RWPE2 (cell line): ENCODE measurements around the gene PPP1R14C.
A peak's percentile ranks its signal among the peaks of the same experiment; 100 is the strongest.

ENCODE experiments used
- ATAC-seq: fragments of 200-7000 bp; cut with Tn5 transposase; 3 replicates; pipeline ENCODE4 v1.9.1; 2021; ENCODE audit warnings: low read depth
- DNase-seq: peaks from one replicate; pipeline ENCODE4 v3.0.0-alpha.2; 2020; ENCODE audit warnings: low spot score
- H3K27ac ChIP-seq: fragments of 450-650 bp; 2 replicates; pipeline ENCODE4 v1.5.1; 2017; ENCODE audit warnings: mild to moderate bottlenecking; ENCODE audit not compliant: poor library complexity, severe bottlenecking
- H3K27me3 ChIP-seq: fragments of 250-450 bp; sonication (Bioruptor Pico); 2 replicates; pipeline ENCODE4 v1.5.1; 2021; ENCODE audit warnings: mild to moderate bottlenecking, moderate library complexity; ENCODE audit not compliant: insufficient read depth, poor library complexity, severe bottlenecking
- H3K36me3 ChIP-seq: fragments of 250-450 bp; sonication (Bioruptor Pico); 2 replicates; pipeline ENCODE4 v1.5.1; 2020; ENCODE audit warnings: low read depth, mild to moderate bottlenecking, moderate library complexity
- H3K4me1 ChIP-seq: fragments of 250-450 bp; sonication (Bioruptor Pico); 2 replicates; pipeline ENCODE4 v1.5.1; 2021; ENCODE audit warnings: mild to moderate bottlenecking, moderate library complexity; ENCODE audit not compliant: insufficient read depth, poor library complexity, severe bottlenecking
- H3K4me3 ChIP-seq: fragments of 250-450 bp; sonication (Bioruptor Pico); 2 replicates; pipeline ENCODE4 v1.5.1; 2021; ENCODE audit warnings: mild to moderate bottlenecking, moderate library complexity; ENCODE audit not compliant: severe bottlenecking
- H3K9me3 ChIP-seq: fragments of 250-450 bp; sonication (Bioruptor Pico); 2 replicates; pipeline ENCODE4 v1.5.1; 2021; ENCODE audit warnings: mild to moderate bottlenecking, moderate library complexity; ENCODE audit not compliant: severe bottlenecking
- TF ChIP-seq, protein P1 (sequence below): fragments of 450-650 bp; IDR thresholded peaks from one replicate; pipeline ENCODE4 v1.5.1; 2017; ENCODE audit warnings: mild to moderate bottlenecking, moderate library complexity; ENCODE audit not compliant: poor library complexity, severe bottlenecking

Gene PPP1R14C

DNA sequence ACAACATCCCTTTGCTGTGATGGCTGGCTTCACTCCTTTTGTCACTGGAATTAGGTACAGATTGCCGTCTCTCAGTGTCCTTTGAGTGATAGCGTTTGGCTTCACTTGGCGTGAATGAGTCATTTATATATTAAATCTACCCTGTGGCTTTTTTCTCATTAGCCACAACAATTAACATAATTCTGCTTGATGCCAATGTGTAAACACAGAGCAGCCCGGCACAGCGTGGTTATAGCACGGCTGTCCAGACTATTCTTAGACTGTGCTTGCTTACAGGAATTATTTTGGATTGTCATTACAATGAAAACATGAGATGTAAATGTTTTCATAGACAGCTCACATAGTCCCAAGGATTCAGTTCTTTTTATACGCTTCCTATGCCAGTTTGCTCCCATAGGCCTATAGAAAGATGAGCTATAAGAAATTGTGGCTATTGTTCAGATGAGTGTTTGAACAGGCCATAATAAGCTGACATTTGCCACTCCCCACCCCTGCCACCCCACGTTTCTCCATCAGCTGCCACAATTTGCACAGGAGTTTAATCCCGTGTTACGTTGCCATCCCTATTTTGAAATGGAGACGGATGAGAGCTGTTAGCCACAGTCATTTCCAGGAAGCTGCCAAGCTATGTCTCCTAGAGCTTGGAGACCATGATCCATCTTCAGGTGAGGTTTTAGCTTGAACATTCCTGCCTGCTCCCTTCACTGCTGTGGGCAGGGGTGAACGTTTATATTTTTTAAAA is 65.9 kb downstream of the PPP1R14C start:
- no peak overlapping the region for H3K4me3 ChIP-seq
- H3K27me3 ChIP-seq, result no peaks in the 10 kb centered on the region
- H3K4me1 ChIP-seq, result peaks cover 31% of the 10 kb centered on the region
- no peaks in the 10 kb centered on the region for H3K36me3 ChIP-seq
- no peaks in the 10 kb centered on the region for H3K9me3 ChIP-seq
- TF ChIP-seq, protein P1, sequence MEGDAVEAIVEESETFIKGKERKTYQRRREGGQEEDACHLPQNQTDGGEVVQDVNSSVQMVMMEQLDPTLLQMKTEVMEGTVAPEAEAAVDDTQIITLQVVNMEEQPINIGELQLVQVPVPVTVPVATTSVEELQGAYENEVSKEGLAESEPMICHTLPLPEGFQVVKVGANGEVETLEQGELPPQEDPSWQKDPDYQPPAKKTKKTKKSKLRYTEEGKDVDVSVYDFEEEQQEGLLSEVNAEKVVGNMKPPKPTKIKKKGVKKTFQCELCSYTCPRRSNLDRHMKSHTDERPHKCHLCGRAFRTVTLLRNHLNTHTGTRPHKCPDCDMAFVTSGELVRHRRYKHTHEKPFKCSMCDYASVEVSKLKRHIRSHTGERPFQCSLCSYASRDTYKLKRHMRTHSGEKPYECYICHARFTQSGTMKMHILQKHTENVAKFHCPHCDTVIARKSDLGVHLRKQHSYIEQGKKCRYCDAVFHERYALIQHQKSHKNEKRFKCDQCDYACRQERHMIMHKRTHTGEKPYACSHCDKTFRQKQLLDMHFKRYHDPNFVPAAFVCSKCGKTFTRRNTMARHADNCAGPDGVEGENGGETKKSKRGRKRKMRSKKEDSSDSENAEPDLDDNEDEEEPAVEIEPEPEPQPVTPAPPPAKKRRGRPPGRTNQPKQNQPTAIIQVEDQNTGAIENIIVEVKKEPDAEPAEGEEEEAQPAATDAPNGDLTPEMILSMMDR, result no peak
- peak overlapping the region; percentile 53 for H3K27ac ChIP-seq
- ATAC-seq, result no peak
- DNase-seq, result no peak

DNA sequence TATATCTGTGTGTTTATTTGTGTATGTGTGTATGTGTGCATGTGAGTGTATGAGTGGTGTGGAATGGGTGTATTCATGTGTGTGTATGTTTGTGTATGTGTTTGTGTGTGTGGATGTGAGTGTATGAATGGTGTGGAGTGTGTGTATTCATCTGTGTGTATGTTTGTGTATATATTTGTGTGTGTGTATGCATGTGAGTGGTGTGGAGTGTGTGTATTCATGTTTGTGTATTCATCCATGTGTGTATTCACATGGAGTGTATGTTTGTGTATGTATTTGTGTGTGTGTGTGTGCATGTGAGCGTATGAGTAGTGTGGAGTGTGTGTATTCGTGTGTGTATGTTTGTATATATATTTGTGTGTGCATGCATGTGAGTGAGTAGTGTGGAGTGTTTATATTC is 66.6 kb downstream of the PPP1R14C start:
- TF ChIP-seq, protein P1, result no peak
- Histone ChIP-seq H3K36me3 (no peaks in the 10 kb centered on the region), H3K4me1 (peaks cover 31% of the 10 kb centered on the region), H3K27ac (no peak overlapping the region), H3K4me3 (no peak overlapping the region), H3K27me3 (no peaks in the 10 kb centered on the region), H3K9me3 (no peaks in the 10 kb centered on the region)
- DNase-seq (no peak), ATAC-seq (no peak)

GRCh38 chr6:150211700-150212511 is 69.1 kb downstream of the PPP1R14C start:
- TF ChIP-seq, protein P1, result no peak
- Histone ChIP-seq H3K4me1 (peaks cover 31% of the 10 kb centered on the region), H3K4me3 (no peak overlapping the region), H3K27ac (peak overlapping the region; percentile 0), H3K36me3 (peaks cover 21% of the 10 kb centered on the region), H3K9me3 (no peaks in the 10 kb centered on the region), H3K27me3 (no peaks in the 10 kb centered on the region)
- DNase-seq, result no peak
- peak; percentile 43; the same call in 1 of the 3 replicates for ATAC-seq

- DNase-seq (no peak), ATAC-seq (no peak)
- H3K4me3 ChIP-seq, result no peak overlapping the region
- H3K9me3 ChIP-seq, result no peaks in the 10 kb centered on the region
- peaks cover 27% of the 10 kb centered on the region for H3K4me1 ChIP-seq
- peaks cover 27% of the 10 kb centered on the region for H3K36me3 ChIP-seq
- no peaks in the 10 kb centered on the region for H3K27me3 ChIP-seq
- TF ChIP-seq, protein P1, result no peak
- peak overlapping the region; percentile 0 for H3K27ac ChIP-seq
Measured at GRCh38 chr6:150212778-150213177, 69.9 kb downstream of the PPP1R14C start.
